Body of pancreas (tissue), 4 donors: ENCODE results near the gene UBE2N.

Source experiments
- CTCF ChIP-seq, 7 experiments: fragments of 450-650 bp in 4 of 7; fragments of 200-600 bp in 3 of 7; sonication (generic) in 3 of 7; IDR thresholded peaks; one replicate each; pipeline ENCODE4 v1.5.1; 2016 to 2019; ENCODE audit warnings: antibody characterized with exemption in 7 of 7
- POLR2A ChIP-seq, 3 donors: fragments of 450-650 bp; IDR thresholded peaks; one replicate each; pipeline ENCODE4 v1.6.1; 2016; ENCODE audit warnings: antibody characterized with exemption in 3 of 3, mild to moderate bottlenecking in 2 of 3

- TF ChIP-seq CTCF (IDR thresholded peaks at IDR 0.05) = no peak
- TF ChIP-seq POLR2A (IDR thresholded peaks at IDR 0.05) = no peak
Observed at GRCh38 chr12:93379326-93379980, 62.3 kb downstream of the UBE2N start.
